Smooth muscle cell (in vitro differentiated cells): ENCODE results near the gene ASCC2. TPM values are rescaled to one million over a fixed set of nuclear protein-coding genes. Genes with fewer than 3 reads are reported as not detected.

Experiments
- DNase-seq: peaks from one replicate; lab custom pipeline; 2025; ENCODE audit not compliant: unreplicated experiment; lab: John Stamatoyannopoulos, UW
- H2AFZ ChIP-seq: fragments of 200-600 bp; sonication (generic); 2 replicates; pipeline ENCODE4 v1.6.0; 2016; ENCODE audit warnings: antibody characterized with exemption, low read depth, mild to moderate bottlenecking
- H3F3A ChIP-seq: fragments of 200-600 bp; sonication (generic); 2 replicates; pipeline ENCODE4 v1.6.0; 2017; ENCODE audit warnings: antibody characterized with exemption, low read depth
- H3K27ac ChIP-seq: fragments of 200-600 bp; sonication (generic); 2 replicates; pipeline ENCODE4 v1.5.1; 2016; ENCODE audit warnings: low read depth, mild to moderate bottlenecking
- H3K27me3 ChIP-seq: fragments of 200-600 bp; sonication (generic); 2 replicates; pipeline ENCODE4 v1.6.1; 2016; ENCODE audit warnings: low read depth, mild to moderate bottlenecking
- H3K36me3 ChIP-seq: fragments of 200-600 bp; sonication (generic); 2 replicates; pipeline ENCODE4 v1.5.1; 2016; ENCODE audit warnings: low read depth
- H3K4me1 ChIP-seq: fragments of 200-600 bp; sonication (generic); 2 replicates; pipeline ENCODE4 v1.5.1; 2016; ENCODE audit warnings: low read depth
- H3K4me2 ChIP-seq: fragments of 200-600 bp; sonication (generic); 2 replicates; pipeline ENCODE4 v1.6.0; 2016; ENCODE audit warnings: mild to moderate bottlenecking
- H3K4me3 ChIP-seq: fragments of 200-600 bp; sonication (generic); 2 replicates; pipeline ENCODE4 v1.5.1; 2016; ENCODE audit warnings: mild to moderate bottlenecking
- H3K79me2 ChIP-seq: fragments of 200-600 bp; sonication (generic); 2 replicates; pipeline ENCODE4 v1.6.0; 2016; ENCODE audit warnings: low read depth, mild to moderate bottlenecking
- H3K9ac ChIP-seq: fragments of 200-600 bp; sonication (generic); 2 replicates; pipeline ENCODE4 v1.6.0; 2016; ENCODE audit warnings: low read depth
- H3K9me3 ChIP-seq: fragments of 200-600 bp; sonication (generic); replicated peaks from 2 replicates; pipeline ENCODE4 v1.5.1; 2016; ENCODE audit warnings: low read depth
- H4K20me1 ChIP-seq: fragments of 200-600 bp; sonication (generic); 2 replicates; pipeline ENCODE4 v1.6.0; 2016; ENCODE audit warnings: low read depth
- CTCF ChIP-seq: fragments of 200-600 bp; sonication (generic); IDR thresholded peaks from 2 replicates; pipeline ENCODE4 v1.5.1; 2017; ENCODE audit warnings: borderline replicate concordance, mild to moderate bottlenecking, antibody characterized with exemption; ENCODE audit not compliant: insufficient read depth, poor library complexity, severe bottlenecking
- WGBS: methylation state at CpG from one replicate; pipeline ENCODE4 v1.1.7; 2016; ENCODE audit warnings: low lambda C conversion rate; 5-methylcytosine and 5-hydroxymethylcytosine counted together
- polyA plus RNA-seq: library from polyadenylated mRNA; unstranded; fragments of >200 nt; fragmentation: Nextera tagmentation; extraction: Ambion mirVana; gene quantifications from 2 replicates; pipeline ENCODE4 v1.2.1, GENCODE V29; 2016
- total RNA-seq: library from RNA; depleted of rRNA; stranded (reverse); fragments of >200 nt; gene quantifications from 2 replicates; pipeline ENCODE4 v1.2.3, GENCODE V29; 2014

Gene ASCC2
- total and polyA plus RNA-seq, 2 experiments from 2014 or later: 32.1 to 58.9 TPM

- Histone ChIP-seq H3K27ac (no peak overlapping the region), H3K27me3 (no peaks in the 10 kb centered on the region), H2AFZ (no peak overlapping the region), H3K79me2 (no peaks in the 10 kb centered on the region), H3K4me1 (no peaks in the 10 kb centered on the region), H3K9me3 (no peaks in the 10 kb centered on the region), H3K36me3 (no peaks in the 10 kb centered on the region), H3F3A (no peaks in the 10 kb centered on the region), H3K4me3 (no peak overlapping the region), H3K9ac (no peak overlapping the region), H3K4me2 (no peak overlapping the region), H4K20me1 (no peaks in the 10 kb centered on the region)
- DNase-seq: no peak
- TF ChIP-seq CTCF: no peak
- 71% methylated on average over 3 of the region's 3 CpGs for WGBS
These were observed 18.4 kb upstream of the ASCC2 start for GRCh38 chr22:29856496-29856895.

- Histone ChIP-seq H3K27me3 (no peaks in the 10 kb centered on the region), H3K9ac (no peak overlapping the region), H3K4me1 (no peaks in the 10 kb centered on the region), H3F3A (no peaks in the 10 kb centered on the region), H3K4me2 (no peak overlapping the region), H3K36me3 (no peaks in the 10 kb centered on the region), H2AFZ (no peak overlapping the region), H4K20me1 (no peaks in the 10 kb centered on the region), H3K4me3 (no peak overlapping the region), H3K9me3 (no peaks in the 10 kb centered on the region), H3K79me2 (no peaks in the 10 kb centered on the region), H3K27ac (no peak overlapping the region)
- DNase-seq: no peak
- TF ChIP-seq CTCF: no peak
- 83% methylated on average over 10 of the region's 10 CpGs for WGBS
These were observed 17.6 kb upstream of the ASCC2 start for GRCh38 chr22:29855611-29856181.

- 87% methylated on average over 3 of the region's 3 CpGs for WGBS
- Histone ChIP-seq H3K4me1 (no peaks in the 10 kb centered on the region), H3K27me3 (no peaks in the 10 kb centered on the region), H2AFZ (no peak overlapping the region), H3K27ac (no peak overlapping the region), H3K4me2 (no peak overlapping the region), H4K20me1 (no peaks in the 10 kb centered on the region), H3K4me3 (no peak overlapping the region), H3F3A (no peaks in the 10 kb centered on the region), H3K9me3 (no peaks in the 10 kb centered on the region), H3K79me2 (no peaks in the 10 kb centered on the region), H3K36me3 (no peaks in the 10 kb centered on the region), H3K9ac (no peak overlapping the region)
- no peak for DNase-seq
- TF ChIP-seq CTCF: no peak
These were observed 16.4 kb upstream of the ASCC2 start for GRCh38 chr22:29854432-29854831.

GRCh38 chr22:29848111-29848510, 10.0 kb upstream of the ASCC2 start:
- DNase-seq: no peak
- Histone ChIP-seq H3K79me2 (no peaks in the 10 kb centered on the region), H4K20me1 (no peaks in the 10 kb centered on the region), H2AFZ (peak overlapping the region; percentile 64), H3F3A (no peaks in the 10 kb centered on the region), H3K9me3 (no peaks in the 10 kb centered on the region), H3K36me3 (no peaks in the 10 kb centered on the region), H3K4me3 (no peak overlapping the region), H3K27me3 (no peaks in the 10 kb centered on the region), H3K4me1 (peaks cover 4% of the 10 kb centered on the region), H3K4me2 (peak overlapping the region; percentile 21), H3K9ac (peak overlapping the region; percentile 1), H3K27ac (peak overlapping the region; percentile 36)
- TF ChIP-seq CTCF: no peak
- 30% methylated on average over 3 of the region's 3 CpGs for WGBS
